Measurements from ENCODE around the gene LCN6. TPM values are rescaled to one million over a fixed set of nuclear protein-coding genes. Genes with fewer than 3 reads are reported as not detected.
A peak's percentile ranks its signal among the peaks of the same experiment; 100 is the strongest.

LCN6 gene
- total and polyA plus RNA-seq, 8 donors = 1.1 to 25.6 (median 4.2) TPM; not detected in 2

DNA sequence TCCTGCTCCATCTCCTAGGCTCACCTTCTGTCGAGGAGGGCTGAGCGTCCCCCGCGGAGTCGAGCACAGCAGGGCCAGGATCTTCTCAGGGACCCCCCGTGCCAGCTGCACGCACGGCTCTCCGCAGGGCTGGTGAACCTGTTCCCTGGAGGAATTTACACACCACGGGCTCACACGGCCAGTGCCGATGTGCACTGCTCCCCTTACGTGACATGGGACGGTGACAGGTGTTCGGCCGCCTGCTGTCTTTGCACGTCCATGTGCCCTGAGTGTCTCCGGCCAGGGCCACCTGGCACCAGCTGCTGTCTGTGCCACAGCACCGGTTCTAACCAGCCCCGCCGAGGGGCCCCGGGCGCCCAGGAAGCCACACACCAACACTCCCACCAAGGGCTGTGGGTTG is 52.4 kb downstream of the LCN6 start:
- ATAC-seq = peak; percentile 19 to 44 (median 40)
- no peaks in the 10 kb centered on the region for H3K27me3 ChIP-seq
- peaks cover 55 to 66% (median 56%) of the 10 kb centered on the region in 3 donors for H3K4me1 ChIP-seq
- no peaks in the 10 kb centered on the region for H3K36me3 ChIP-seq
- no peaks in the 10 kb centered on the region for H3K9me3 ChIP-seq
- TF ChIP-seq, protein P1, sequence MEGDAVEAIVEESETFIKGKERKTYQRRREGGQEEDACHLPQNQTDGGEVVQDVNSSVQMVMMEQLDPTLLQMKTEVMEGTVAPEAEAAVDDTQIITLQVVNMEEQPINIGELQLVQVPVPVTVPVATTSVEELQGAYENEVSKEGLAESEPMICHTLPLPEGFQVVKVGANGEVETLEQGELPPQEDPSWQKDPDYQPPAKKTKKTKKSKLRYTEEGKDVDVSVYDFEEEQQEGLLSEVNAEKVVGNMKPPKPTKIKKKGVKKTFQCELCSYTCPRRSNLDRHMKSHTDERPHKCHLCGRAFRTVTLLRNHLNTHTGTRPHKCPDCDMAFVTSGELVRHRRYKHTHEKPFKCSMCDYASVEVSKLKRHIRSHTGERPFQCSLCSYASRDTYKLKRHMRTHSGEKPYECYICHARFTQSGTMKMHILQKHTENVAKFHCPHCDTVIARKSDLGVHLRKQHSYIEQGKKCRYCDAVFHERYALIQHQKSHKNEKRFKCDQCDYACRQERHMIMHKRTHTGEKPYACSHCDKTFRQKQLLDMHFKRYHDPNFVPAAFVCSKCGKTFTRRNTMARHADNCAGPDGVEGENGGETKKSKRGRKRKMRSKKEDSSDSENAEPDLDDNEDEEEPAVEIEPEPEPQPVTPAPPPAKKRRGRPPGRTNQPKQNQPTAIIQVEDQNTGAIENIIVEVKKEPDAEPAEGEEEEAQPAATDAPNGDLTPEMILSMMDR (IDR thresholded peaks at IDR 0.05) = no peak
- H3K4me3 ChIP-seq = no peak overlapping the region
- intact Hi-C loops (cut with DNase I) = no loop called here
- DNase-seq = peak; percentile 66 to 93 (median 80)
- 28 to 34% methylated on average over 23 of the region's 23 CpGs for WGBS, 2 donors
- no peak for FAIRE-seq
- H3K27ac ChIP-seq = peak overlapping the region; percentile 74 to 91 (median 90)

DNA sequence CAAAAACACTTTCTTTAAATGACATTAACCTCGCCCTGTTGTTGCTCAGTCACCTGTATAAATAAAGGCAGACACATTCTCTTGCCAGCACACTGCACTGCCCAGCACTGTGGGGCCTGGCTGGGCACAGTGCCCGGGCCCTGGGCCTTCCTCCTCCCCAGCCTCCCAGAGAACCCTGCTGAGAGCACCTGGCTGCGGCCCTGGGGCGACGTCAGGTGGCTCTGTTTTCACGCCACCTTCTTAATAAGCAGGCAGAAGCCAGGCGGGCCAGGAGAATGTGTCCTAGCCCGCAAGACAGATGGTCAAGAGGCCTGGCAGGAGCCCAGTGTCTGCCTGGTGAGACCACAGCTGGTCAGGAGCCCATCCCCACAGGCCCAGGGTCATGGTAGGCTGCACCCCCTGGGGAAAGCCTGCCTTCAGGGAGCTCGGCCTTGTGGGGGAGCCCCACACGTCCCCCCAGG is 52.9 kb downstream of the LCN6 start:
- WGBS, 2 donors = 3 to 11% methylated on average over 10 of the region's 10 CpGs
- Histone ChIP-seq H3K4me1 (peaks cover 59 to 71% (median 60%) of the 10 kb centered on the region in 3 donors), H3K9me3 (no peaks in the 10 kb centered on the region), H3K27ac (peak overlapping the region; percentile 74 to 91 (median 90)), H3K36me3 (no peaks in the 10 kb centered on the region), H3K4me3 (no peak overlapping the region), H3K27me3 (no peaks in the 10 kb centered on the region)
- peak; percentile 89 to 97 (median 94) for DNase-seq
- TF ChIP-seq, protein P1 (IDR thresholded peaks at IDR 0.05) = no peak
- peak; percentile 67 to 79 (median 76) for ATAC-seq
- no peak for FAIRE-seq
- intact Hi-C loops (cut with DNase I) = no loop called here

DNA sequence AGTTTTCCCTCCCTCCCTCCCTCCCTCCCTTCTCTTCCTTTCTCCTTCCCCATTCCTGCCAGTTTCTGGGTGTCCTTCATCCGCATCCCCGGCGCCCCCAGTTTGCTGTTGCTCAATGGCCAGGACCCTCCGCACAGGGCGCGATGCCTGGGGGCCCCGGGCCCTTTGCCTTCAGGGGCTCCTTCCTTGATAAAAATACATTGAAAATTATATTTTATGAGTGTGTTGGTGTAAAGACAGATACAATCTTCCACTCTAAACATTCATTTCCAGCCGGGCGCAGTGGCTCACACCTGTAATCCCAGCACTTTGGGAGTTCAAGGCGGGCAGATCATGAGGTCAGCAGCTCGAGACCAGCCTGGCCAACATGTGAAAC is 53.5 kb downstream of the LCN6 start:
- Histone ChIP-seq H3K27me3 (no peaks in the 10 kb centered on the region), H3K9me3 (no peaks in the 10 kb centered on the region), H3K36me3 (no peaks in the 10 kb centered on the region), H3K4me1 (peaks cover 65 to 77% (median 66%) of the 10 kb centered on the region in 3 donors), H3K27ac (peak overlapping the region; percentile 74 to 91 (median 90)), H3K4me3 (no peak overlapping the region)
- intact Hi-C loops (cut with DNase I) = no loop called here
- DNase-seq (peak in 1 of 6 donors; percentile 61), ATAC-seq (no peak), FAIRE-seq (no peak)
- 43 to 45% methylated on average over 11 of the region's 11 CpGs for WGBS, 2 donors
- TF ChIP-seq, protein P1 (IDR thresholded peaks at IDR 0.05) = no peak

DNA sequence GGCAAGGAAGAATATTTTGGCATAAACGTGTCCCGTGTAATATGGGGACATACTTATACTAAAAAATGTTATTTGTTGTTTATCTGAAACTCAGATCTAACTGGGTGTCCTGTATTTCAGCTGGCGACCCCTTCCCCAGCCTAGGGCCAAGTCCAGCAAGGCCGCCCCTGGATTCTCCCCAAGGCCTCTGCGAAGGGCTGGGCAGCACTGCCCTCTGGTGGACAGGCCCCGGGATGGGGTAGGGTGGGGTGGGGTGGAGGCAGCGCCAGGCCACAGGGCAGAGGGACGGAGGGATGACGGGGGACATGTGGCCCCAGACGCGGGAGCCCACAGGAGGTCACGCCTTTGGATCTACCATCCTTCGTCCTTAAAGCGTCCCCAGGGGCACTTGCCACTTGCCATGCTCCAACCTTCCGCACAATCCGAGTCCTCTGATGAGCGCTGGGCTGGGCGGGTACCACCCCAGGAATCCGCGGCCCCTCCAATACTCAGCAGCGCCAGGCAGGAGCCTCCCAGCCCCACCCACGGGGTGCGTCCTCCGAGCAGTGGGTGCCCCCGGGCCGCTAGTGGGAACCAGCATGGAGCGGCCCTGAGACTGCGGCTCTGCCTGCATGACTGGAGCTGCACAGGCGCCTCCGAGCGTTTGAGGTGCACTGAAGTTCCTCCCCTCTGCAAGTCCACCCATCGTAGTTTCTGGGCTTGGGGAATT is 54.0 kb downstream of the LCN6 start:
- Histone ChIP-seq H3K36me3 (no peaks in the 10 kb centered on the region), H3K4me3 (no peak overlapping the region), H3K9me3 (no peaks in the 10 kb centered on the region), H3K4me1 (peaks cover 70 to 83% (median 70%) of the 10 kb centered on the region in 3 donors), H3K27me3 (no peaks in the 10 kb centered on the region), H3K27ac (peak overlapping the region; percentile 74 to 91 (median 90))
- TF ChIP-seq, protein P1 (IDR thresholded peaks at IDR 0.05) = peak; percentile 42 to 62 (median 56)
- FAIRE-seq (no peak), ATAC-seq (peak; percentile 51 to 64 (median 54)), DNase-seq (peak; percentile 73 to 90 (median 83))
- WGBS, 2 donors = 32% methylated on average over 29 to 32 of the region's 32 CpGs
- intact Hi-C loops (cut with DNase I) = no loop called here

Small RNA genes within 50 kb of the gene (microRNA-seq; reads per million reads assigned to microRNA genes)
- 0 reads per million in 2 donors for gene MIR6722

Other genes starting within 250 kb of the LCN6 start
- gene NOTCH1, start 202.5 kb downstream of the LCN6 start, total RNA-seq = 10 to 100 TPM; 19.6 to 39.8 (median 25.6) TPM
- gene NOTCH1, start 202.5 kb downstream of the LCN6 start, polyA plus RNA-seq = 10 to 100 TPM in 1 of 2 donors, 1 to 10 TPM in 1; 9.3 to 20.1 TPM
- 10 to 100 TPM in 5 of 6 donors, 1 to 10 TPM in 1; 8.6 to 21.2 (median 13.1) TPM for gene EGFL7, start 85.6 kb downstream of the LCN6 start, total RNA-seq
- 100 to 1,000 TPM; 111 to 134 TPM for gene EGFL7, start 85.6 kb downstream of the LCN6 start, polyA plus RNA-seq
- 100 to 1,000 TPM in 1 of 6 donors, 10 to 100 TPM in 5; 57.0 to 105 (median 69.5) TPM for gene AGPAT2, start 61.1 kb downstream of the LCN6 start, total RNA-seq
- gene AGPAT2, start 61.1 kb downstream of the LCN6 start, polyA plus RNA-seq = 100 to 1,000 TPM in 1 of 2 donors, 10 to 100 TPM in 1; 94.2 to 158 TPM
- 1 to 10 TPM; 4.3 to 7.5 (median 5.8) TPM for gene DIPK1B, start 36.0 kb downstream of the LCN6 start, total RNA-seq
- gene DIPK1B, start 36.0 kb downstream of the LCN6 start, polyA plus RNA-seq = 10 to 100 TPM; 13.2 to 32.3 TPM
- 1 to 10 TPM in 4 of 6 donors, under 1 TPM in 2; 0.16 to 1.7 (median 1.4) TPM for gene LCN10, start 5.6 kb downstream of the LCN6 start, total RNA-seq
- 10 to 100 TPM; 12.4 to 54.0 TPM for gene LCN10, start 5.6 kb downstream of the LCN6 start, polyA plus RNA-seq
- gene LCN8, start 9.7 kb upstream of the LCN6 start, total RNA-seq = not detected
- not detected for gene LCN8, start 9.7 kb upstream of the LCN6 start, polyA plus RNA-seq
- gene LCN15, start 16.0 kb upstream of the LCN6 start, total RNA-seq = not detected
- gene LCN15, start 16.0 kb upstream of the LCN6 start, polyA plus RNA-seq = not detected
- gene TMEM141, start 42.8 kb upstream of the LCN6 start, total RNA-seq = 10 to 100 TPM; 29.2 to 53.1 (median 34.2) TPM
- 100 to 1,000 TPM in 1 of 2 donors, 10 to 100 TPM in 1; 84.5 to 104 TPM for gene TMEM141, start 42.8 kb upstream of the LCN6 start, polyA plus RNA-seq
- gene CCDC183, start 47.8 kb upstream of the LCN6 start, total RNA-seq = 1 to 10 TPM; 2.4 to 5.5 (median 2.9) TPM
- 10 to 100 TPM in 1 of 2 donors, 1 to 10 TPM in 1; 9.2 to 10.7 TPM for gene CCDC183, start 47.8 kb upstream of the LCN6 start, polyA plus RNA-seq
- gene RABL6, start 59.4 kb upstream of the LCN6 start, total RNA-seq = 10 to 100 TPM; 50.7 to 76.5 (median 60.4) TPM
- 100 to 1,000 TPM in 1 of 2 donors, 10 to 100 TPM in 1; 98.0 to 119 TPM for gene RABL6, start 59.4 kb upstream of the LCN6 start, polyA plus RNA-seq
- gene AJM1, start 94.0 kb upstream of the LCN6 start, total RNA-seq = 1 to 10 TPM; 2.9 to 5.5 (median 4.2) TPM
- gene AJM1, start 94.0 kb upstream of the LCN6 start, polyA plus RNA-seq = 10 to 100 TPM in 1 of 2 donors, 1 to 10 TPM in 1; 9.0 to 11.7 TPM
- gene PHPT1, start 100.9 kb upstream of the LCN6 start, total RNA-seq = 10 to 100 TPM; 75.2 to 95.5 (median 79.0) TPM
- 100 to 1,000 TPM; 180 to 189 TPM for gene PHPT1, start 100.9 kb upstream of the LCN6 start, polyA plus RNA-seq
- gene MAMDC4, start 103.8 kb upstream of the LCN6 start, total RNA-seq = 10 to 100 TPM in 1 of 6 donors, 1 to 10 TPM in 5; 3.0 to 13.3 (median 4.8) TPM
- gene MAMDC4, start 103.8 kb upstream of the LCN6 start, polyA plus RNA-seq = 10 to 100 TPM; 28.7 to 38.6 TPM
- 100 to 1,000 TPM; 230 to 422 (median 268) TPM for gene EDF1, start 117.8 kb upstream of the LCN6 start, total RNA-seq
- gene EDF1, start 117.8 kb upstream of the LCN6 start, polyA plus RNA-seq = 100 to 1,000 TPM; 443 to 612 TPM
- 10 to 100 TPM in 1 of 6 donors, 1 to 10 TPM in 5; 4.8 to 13.4 (median 6.9) TPM for gene TRAF2, start 138.0 kb upstream of the LCN6 start, total RNA-seq
- gene TRAF2, start 138.0 kb upstream of the LCN6 start, polyA plus RNA-seq = 10 to 100 TPM; 14.4 TPM
- gene FBXW5, start 196.2 kb upstream of the LCN6 start, total RNA-seq = 10 to 100 TPM; 56.2 to 80.2 (median 60.4) TPM
- 100 to 1,000 TPM; 112 to 117 TPM for gene FBXW5, start 196.2 kb upstream of the LCN6 start, polyA plus RNA-seq
- gene C8G, start 196.7 kb upstream of the LCN6 start, total RNA-seq = 1 to 10 TPM in 1 of 6 donors, under 1 TPM in 4, not detected in 1; 0.24 to 1.2 (median 0.43) TPM
- 1 to 10 TPM in 1 of 2 donors, under 1 TPM in 1; 0.84 to 5.0 TPM for gene C8G, start 196.7 kb upstream of the LCN6 start, polyA plus RNA-seq
- gene LCN12, start 203.7 kb upstream of the LCN6 start, total RNA-seq = 1 to 10 TPM in 5 of 6 donors, under 1 TPM in 1; 0.57 to 7.6 (median 3.0) TPM
- gene LCN12, start 203.7 kb upstream of the LCN6 start, polyA plus RNA-seq = 10 to 100 TPM in 1 of 2 donors, 1 to 10 TPM in 1; 9.0 to 16.5 TPM
- gene PTGDS, start 229.0 kb upstream of the LCN6 start, total RNA-seq = 10 to 100 TPM in 4 of 6 donors, 1 to 10 TPM in 2; 5.7 to 42.7 (median 25.8) TPM
- 10 to 100 TPM; 35.0 to 49.1 TPM for gene PTGDS, start 229.0 kb upstream of the LCN6 start, polyA plus RNA-seq
- under 1 TPM in 3 of 6 donors, not detected in 3; 0.12 to 0.17 (median 0.14) TPM for gene LCNL1, start 234.5 kb upstream of the LCN6 start, total RNA-seq
- under 1 TPM; 0.23 to 0.38 TPM for gene LCNL1, start 234.5 kb upstream of the LCN6 start, polyA plus RNA-seq
- 10 to 100 TPM; 16.0 to 23.5 (median 20.0) TPM for gene PAXX, start 243.9 kb upstream of the LCN6 start, total RNA-seq
- gene PAXX, start 243.9 kb upstream of the LCN6 start, polyA plus RNA-seq = 100 to 1,000 TPM; 184 to 222 TPM
- under 1 TPM in 5 of 6 donors, not detected in 1; 0.24 to 0.44 (median 0.38) TPM for gene CLIC3, start 248.0 kb upstream of the LCN6 start, total RNA-seq
- gene CLIC3, start 248.0 kb upstream of the LCN6 start, polyA plus RNA-seq = 1 to 10 TPM; 1.1 to 1.3 TPM

Data from pancreas (tissue), 10 donors.